Measurements from ENCODE around the gene CNOT6.

DNA sequence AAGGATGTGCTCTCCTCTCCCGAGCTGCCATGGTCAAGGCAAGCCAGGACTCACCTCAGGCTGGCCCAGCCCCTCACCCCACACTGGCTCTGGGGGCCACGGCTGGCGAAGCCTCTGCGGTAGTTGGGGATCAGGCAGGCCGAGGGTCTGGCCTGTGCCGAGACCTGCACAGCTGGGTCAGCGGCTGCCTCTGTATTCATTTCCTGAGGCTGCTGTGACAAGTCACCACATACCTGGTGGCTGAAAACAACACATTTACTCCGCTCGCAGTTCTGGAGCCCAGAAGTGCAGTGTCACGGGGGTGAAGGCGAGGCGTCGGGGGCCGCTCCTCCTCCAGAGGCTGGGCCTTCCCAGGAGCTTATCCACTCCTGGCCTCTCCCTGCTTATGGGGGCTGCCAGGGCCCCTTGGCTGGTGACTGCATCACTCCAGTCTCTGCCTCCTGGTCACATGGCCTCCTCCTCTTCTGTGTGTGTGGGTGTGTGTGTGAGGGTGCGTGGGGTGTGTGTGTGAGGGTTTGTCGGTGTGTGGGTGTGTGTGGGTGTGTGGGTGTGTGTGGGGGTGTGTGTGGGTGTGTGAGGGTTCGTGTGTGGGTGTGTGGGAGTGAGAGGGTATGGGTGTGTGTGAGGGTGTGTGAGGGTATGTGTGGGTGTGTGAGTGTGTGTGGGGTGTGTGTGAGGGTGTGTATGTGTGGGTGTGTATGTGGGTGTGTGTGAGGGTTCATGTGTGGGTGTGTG is 100.3 kb downstream of the CNOT6 start:
- no peak for TF ChIP-seq POLR2AphosphoS5 (IDR thresholded peaks at IDR 0.05; ENCODE audit: low read depth, low read length)
- TF ChIP-seq, protein P1, sequence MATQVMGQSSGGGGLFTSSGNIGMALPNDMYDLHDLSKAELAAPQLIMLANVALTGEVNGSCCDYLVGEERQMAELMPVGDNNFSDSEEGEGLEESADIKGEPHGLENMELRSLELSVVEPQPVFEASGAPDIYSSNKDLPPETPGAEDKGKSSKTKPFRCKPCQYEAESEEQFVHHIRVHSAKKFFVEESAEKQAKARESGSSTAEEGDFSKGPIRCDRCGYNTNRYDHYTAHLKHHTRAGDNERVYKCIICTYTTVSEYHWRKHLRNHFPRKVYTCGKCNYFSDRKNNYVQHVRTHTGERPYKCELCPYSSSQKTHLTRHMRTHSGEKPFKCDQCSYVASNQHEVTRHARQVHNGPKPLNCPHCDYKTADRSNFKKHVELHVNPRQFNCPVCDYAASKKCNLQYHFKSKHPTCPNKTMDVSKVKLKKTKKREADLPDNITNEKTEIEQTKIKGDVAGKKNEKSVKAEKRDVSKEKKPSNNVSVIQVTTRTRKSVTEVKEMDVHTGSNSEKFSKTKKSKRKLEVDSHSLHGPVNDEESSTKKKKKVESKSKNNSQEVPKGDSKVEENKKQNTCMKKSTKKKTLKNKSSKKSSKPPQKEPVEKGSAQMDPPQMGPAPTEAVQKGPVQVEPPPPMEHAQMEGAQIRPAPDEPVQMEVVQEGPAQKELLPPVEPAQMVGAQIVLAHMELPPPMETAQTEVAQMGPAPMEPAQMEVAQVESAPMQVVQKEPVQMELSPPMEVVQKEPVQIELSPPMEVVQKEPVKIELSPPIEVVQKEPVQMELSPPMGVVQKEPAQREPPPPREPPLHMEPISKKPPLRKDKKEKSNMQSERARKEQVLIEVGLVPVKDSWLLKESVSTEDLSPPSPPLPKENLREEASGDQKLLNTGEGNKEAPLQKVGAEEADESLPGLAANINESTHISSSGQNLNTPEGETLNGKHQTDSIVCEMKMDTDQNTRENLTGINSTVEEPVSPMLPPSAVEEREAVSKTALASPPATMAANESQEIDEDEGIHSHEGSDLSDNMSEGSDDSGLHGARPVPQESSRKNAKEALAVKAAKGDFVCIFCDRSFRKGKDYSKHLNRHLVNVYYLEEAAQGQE (IDR thresholded peaks at IDR 0.05; ENCODE audit: insufficient read depth in 1 of 2, low read depth in 2 of 2, low read length in 2 of 2) = no peak
